ENCODE data around the gene ZNF548. TPM values are rescaled to one million over a fixed set of nuclear protein-coding genes. Genes with fewer than 3 reads are reported as not detected.
A peak's percentile ranks its signal among the peaks of the same experiment; 100 is the strongest.
"Not testable (repeated sequence)": the region's sequence is repeated elsewhere in the genome, so short reads cannot be mapped to it uniquely, and the experiment has no call there.

ZNF548 gene
- total RNA-seq (2014; rRNA removed; shearing (Covaris generic)), result 9.5 and 11.6 TPM in 2 replicates
- 6.2 and 8.0 TPM in 2 replicates for polyA plus RNA-seq (2015; cell fraction: cytosol; rRNA removed)
- 16.7 and 19.5 TPM in 2 replicates for polyA plus RNA-seq (2015; cell fraction: nucleus; rRNA removed)

DNA sequence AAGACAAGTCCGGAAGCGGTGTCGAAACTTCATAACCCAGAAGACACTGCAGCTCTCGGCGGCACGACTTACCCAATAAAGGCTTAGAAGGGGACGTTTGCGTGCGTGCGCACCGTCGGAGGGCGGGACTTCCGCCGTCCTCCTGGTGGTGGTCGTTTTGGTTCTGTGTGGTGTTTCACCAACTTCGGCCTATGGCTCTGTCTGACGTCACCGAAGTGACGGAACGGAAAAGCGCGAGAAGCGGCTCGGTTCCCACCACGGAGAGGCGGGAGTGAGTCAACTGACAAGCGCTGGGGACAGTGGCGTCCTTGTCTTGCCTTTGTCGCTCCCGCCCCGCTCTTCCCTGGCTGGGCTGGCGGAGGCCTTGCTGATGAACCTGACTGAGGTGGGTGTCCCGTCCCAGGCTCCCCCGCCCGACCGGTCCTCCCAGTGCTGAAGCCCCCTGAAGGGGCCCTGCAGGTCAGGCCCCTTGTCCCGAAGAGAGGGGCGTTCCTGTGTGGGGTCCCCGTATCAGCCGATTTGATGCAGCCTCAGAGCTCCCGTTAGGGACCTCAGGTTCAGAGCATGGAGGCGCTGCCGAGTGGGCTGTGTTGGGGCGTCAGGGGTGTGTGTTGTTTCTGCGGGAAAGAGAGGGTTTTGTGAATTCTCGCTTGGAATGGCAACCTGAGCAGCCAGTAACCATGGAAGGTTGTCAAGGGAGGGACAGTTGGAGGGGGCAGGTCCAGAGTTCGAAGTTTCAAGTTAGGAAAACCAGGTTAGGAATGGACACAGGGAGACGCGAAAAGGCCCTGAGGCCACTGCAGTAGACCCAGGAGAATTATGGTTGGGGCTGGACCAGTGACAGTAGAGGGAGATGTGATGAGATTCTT, at the start of gene ZNF548:
ZNF548 (plus strand) TSS at position 125 of the 869 bp plus-strand sequence; CDS start at position 371, 246 bp downstream.
- peak; percentile 99 for DNase-seq (ENCODE audit: low read depth)

DNA sequence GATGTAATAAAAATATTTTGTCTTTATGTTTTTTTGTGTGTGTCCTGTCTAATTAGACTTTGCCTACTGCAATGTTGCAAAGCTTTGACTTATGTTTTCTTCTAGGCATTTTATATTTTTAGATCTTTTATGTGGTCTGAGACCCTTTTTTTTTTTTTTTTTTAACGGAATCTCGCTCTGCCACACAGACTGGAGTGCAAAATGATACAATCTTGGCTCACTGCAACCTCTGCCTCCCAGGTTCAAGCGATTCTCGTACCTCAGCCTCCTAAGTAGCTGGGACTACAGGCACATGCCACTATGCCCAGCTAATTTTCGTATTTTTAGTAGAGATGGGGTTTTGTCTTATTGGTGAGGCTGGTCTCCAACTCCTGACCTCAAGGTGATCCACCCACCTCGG, 47.1 kb upstream of the ZNF548 start:
- DNase-seq (ENCODE audit: low read depth), result no peak

DNA sequence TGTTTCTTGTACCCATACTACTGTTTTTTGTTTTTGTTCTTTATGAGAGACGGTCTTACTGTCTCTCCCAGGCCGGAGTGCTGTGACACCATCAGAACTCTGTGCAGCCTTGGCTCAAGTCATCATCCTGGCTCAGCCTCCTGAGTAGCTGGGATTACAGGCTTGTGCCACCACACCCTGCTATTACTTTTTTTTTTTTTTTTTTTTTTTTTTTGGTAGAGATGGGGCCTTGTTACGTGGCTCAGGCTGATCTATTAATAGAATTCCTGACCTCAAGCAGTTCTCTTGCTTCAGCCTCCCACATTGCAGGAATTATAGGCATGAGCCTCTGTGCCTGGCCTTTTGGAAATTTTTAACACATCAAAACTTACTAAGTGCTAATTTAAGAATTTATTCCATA, 41.5 kb upstream of the ZNF548 start:
- DNase-seq (ENCODE audit: low read depth), result peak; percentile 29

DNA sequence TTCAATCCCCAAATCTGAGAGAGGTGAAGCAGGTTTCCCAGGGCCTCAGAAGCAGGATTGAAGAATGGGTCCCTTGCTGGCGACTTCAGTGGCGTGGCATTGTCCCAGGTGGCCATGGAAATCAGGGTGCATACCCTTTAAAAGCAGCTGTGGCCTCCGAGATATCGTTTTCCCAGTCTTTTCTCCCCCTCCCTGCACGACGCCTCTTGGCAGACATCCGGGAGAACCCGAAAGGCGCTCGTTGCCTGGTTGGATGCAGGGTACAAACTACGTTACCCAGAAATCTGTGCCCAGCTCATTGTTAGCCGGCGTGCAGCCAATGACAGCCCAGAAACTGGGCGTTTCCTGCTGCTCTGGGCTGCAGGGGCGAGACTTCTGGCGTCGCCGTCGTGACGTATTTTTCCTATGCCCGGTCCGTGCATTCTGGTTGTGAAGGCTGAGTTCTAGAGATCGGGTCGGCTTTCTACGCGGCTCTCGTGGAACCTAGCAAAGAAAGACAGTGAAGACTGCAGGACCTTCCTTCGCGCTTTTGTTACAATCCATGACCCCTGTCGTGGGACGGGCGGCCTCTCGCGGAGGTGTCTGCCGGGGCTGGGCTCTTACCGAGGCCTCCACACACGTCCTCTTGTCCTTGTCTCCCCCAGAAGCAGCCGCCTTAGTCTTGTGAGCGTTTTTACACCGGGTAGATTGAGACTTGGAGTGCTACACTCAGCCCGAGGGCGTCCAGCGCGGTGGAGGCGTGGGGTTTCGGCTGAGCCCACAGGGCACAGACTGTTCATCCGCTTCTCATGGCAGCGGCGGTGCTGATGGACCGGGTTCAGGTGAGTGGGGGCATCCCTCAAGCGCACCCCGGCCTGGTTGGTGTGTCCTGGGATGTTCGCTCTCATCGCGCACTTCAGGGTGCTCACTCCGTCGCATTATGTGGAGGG, 38.5 kb upstream of the ZNF548 start, which contains the start of gene ZNF304:
ZNF304 (plus strand) TSS at position 395 of the 929 bp plus-strand sequence; CDS start at position 789, 394 bp downstream.
- DNase-seq (ENCODE audit: low read depth), result peak; percentile 95

DNA sequence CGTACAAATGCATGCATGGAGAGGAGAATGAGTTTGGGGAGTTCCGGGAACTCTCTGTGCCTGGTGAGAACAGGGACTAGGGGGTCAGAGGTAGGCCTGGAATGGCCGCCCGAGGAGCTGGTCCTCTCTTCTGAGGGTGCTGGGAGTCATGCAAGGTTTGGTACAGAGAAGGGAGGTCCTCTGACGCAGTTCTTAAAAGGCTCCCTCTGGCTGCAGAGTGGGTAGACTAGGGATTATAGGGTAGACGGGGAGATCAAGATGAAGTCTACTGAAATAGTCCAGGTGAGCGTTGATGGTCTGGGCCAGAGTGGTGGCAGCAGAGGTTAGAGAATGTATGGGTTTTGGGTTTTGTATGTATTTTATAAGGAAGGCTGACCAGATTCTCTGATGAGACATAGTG, 37.8 kb upstream of the ZNF548 start:
- DNase-seq (ENCODE audit: low read depth), result no peak

DNA sequence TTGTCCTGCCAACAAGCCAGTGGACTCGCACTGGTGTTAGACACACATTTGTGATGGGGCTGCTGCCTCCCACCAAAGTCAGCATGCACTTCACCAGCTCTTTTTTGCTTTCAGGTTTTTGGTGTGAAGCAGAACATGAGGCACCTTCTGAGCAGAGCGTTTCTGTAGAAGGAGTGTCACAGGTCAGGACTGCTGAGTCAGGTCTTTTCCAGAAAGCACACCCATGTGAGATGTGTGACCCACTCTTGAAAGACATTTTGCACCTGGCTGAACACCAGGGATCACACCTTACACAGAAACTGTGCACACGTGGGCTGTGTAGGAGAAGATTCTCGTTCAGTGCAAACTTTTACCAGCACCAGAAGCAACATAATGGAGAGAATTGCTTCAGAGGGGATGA, 33.7 kb upstream of the ZNF548 start:
- DNase-seq (ENCODE audit: low read depth), result no peak

DNA sequence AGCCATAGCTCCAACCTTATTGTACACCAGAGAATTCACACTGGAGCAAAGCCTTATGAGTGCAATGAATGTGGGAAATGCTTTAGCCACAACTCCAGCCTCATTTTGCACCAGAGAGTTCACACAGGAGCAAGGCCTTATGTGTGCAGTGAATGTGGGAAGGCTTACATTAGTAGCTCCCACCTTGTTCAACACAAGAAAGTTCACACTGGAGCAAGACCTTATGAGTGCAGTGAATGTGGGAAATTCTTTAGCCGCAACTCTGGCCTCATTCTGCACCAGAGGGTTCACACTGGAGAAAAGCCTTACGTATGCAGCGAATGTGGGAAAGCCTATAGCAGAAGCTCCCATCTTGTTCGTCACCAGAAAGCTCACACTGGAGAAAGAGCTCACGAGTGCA, 32.2 kb upstream of the ZNF548 start:
- DNase-seq (ENCODE audit: low read depth), result no peak

DNA sequence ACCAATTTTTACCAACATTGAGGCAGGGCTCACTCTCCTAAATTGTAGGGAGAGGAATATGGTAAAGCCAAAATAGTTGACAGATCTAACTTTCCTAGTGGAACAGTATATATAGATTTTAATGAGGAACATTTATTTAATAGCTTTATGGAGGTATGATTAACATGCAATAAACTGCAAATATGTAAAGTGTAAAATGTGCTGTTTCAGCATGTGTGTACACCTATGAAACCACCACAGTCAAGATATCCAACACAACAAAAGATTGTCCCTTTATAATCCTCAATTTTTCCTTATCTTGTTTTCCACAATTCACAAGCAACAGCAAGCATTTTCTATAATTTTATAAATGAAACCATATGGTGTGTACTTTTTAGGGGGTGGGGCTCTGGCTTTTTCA, 30.4 kb upstream of the ZNF548 start:
- DNase-seq (ENCODE audit: low read depth), result no peak

DNA sequence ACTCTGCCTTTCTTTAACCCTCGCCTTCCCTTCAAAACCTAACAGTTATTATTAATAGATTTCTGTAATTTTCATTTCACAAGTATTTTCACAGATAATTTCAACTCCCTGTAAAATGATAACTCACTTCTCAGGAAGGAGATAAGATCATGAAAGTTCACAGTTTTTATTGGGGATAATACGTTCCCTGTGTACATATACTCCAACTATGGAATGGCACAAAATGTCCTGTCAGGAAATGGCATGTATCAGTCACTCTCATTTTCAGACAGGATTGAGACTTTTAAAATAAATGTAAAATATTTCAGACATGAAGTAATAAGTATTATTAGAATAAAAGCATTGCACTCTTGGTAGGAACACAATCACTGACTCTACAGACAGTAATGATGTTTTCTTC, 27.2 kb upstream of the ZNF548 start:
- no peak for DNase-seq (ENCODE audit: low read depth)

DNA sequence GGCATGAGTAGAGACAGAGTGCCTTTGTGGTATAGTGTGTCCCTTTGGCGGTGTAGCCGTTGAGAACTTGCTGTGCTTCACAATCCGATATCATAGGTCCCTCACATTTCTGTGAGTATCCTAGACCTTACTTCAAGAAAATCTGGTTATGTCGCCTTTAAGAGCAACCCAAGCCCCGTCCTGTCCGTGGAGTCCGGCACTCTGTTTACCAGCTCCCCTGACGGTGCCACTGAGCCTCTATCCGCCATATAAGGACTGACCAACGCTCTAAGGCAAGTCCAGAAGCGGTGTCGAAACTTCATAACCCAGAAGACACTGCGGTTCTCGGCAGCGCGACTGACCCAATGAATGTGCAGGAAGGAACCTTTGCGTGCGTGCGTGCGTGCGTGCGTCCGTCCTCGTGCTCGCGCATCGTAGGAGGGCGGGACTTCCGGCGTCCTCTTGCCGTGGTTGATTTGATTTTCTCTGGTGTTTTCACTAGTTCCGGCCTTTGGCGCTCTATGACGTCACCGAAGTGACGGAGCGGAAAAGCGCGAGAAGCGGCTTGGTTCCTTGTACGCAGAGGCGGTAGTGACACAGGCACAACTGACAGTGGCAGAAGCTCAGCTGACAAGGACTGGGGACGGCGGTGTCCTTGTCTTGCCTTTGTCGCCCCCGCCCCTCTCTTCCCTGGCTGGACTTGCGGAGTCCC, 26.5 kb upstream of the ZNF548 start, which contains the start of the genes TRAPPC2B and ZNF547:
TRAPPC2B (plus strand) TSS at position 555 of the 691 bp plus-strand sequence. CDS start 1,283 bp downstream, outside the sequence.
ZNF547 (plus strand) TSS at position 555 of the 691 bp plus-strand sequence. CDS start 5,005 bp downstream, outside the sequence.
- peak; percentile 100 for DNase-seq (ENCODE audit: low read depth)

DNA sequence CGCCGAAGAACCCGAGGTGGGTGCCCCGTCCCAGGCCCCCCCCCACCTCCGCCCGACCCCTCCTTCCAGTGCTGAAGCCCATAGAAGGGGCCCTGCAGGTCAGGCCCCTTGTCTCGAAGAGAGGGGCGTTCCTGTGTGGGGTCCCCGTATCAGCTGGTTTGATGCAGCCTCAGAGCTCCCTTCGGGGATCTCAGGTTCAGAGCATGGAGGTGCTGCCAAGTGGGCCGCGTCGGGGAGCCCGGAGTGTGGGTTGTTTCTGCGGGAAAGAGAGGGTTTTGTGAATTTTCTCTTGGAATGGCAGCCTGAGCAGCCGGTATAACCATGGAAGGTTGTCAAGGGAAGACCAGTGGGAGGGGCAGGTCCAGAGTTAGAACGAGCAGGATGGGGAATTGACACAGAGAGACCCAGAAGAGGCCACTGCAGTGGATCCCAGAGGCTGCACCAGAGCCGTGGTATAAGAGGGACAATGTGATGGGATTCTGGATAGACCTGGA, 25.9 kb upstream of the ZNF548 start:
- no peak for DNase-seq (ENCODE audit: low read depth)

DNA sequence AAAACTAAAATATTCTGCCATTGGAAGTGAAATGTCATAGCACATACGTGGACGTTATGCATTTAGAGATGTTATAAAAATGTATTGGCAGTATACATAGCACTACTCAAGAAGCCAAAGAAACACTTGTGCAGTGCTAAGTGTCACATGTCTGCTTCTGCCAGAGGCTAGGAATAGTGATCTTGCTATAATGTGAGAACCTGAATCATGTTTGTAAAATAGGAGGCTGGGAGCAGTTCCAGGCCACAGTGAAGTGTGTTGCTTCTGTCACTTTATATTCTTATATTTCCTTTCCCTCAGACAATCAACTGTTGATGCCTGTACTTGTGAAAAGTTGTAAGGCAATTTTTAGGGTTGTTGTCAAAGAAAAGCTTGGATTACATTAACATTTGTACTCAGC, 22.9 kb upstream of the ZNF548 start:
- no peak for DNase-seq (ENCODE audit: low read depth)

DNA sequence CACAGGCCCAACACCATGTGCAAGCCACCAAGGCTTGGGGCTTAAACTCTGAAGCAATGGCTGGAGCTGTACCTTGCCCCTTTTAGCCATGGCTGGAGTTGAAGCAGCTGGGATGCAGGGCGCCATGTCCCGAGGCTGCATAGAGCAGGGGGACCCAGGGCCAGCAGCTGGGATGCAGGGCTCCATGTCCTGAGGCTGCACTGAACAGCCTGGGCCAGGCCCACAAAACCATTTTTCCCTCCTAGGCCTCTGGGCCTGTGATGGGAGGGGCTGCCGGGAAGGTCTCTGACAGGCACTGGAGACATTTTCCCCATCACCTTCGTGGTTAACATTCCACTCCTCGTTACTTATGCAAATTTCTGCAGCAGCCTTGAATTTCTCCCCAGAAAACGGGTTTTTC, 15.5 kb upstream of the ZNF548 start:
- DNase-seq (ENCODE audit: low read depth), result no peak

DNA sequence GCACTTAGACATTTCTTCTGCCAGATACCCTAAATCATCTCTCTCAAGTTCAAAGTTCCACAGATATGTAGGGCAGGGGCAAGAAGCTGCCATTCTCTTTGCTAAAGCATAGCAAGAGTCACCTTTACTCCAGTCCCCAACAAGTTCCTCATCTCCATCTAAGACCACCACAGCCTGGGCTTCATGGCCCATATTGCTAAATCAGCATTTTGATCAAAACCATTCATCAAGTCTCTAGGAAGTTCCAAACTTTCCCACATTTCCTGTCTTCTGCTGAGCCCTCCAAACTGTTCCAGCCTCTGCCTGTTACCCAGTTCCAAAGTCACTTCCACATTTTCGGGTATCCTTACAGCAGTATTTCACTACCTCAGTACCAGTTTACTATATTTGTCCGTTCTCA, 15.0 kb upstream of the ZNF548 start:
- not testable (repeated sequence) for DNase-seq (ENCODE audit: low read depth)

DNA sequence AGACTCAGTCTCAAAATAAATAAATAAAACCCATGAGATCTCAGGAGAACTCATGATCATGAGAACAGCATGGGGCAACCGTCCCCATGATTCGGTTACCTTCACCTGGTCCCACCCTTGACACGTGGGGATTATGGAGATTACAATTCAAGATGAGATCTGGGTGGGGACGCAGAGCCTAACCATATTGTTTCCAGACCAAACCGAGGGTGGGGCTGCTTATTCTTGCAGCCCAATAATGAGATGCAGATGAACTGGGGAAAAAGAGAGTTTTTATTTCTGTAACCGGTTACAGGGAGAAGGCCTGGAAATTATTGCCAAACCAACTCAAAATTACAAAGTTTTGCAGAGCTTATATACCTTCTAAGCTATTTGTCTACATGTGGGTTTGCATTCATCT, 13.5 kb upstream of the ZNF548 start:
- no peak for DNase-seq (ENCODE audit: low read depth)

DNA sequence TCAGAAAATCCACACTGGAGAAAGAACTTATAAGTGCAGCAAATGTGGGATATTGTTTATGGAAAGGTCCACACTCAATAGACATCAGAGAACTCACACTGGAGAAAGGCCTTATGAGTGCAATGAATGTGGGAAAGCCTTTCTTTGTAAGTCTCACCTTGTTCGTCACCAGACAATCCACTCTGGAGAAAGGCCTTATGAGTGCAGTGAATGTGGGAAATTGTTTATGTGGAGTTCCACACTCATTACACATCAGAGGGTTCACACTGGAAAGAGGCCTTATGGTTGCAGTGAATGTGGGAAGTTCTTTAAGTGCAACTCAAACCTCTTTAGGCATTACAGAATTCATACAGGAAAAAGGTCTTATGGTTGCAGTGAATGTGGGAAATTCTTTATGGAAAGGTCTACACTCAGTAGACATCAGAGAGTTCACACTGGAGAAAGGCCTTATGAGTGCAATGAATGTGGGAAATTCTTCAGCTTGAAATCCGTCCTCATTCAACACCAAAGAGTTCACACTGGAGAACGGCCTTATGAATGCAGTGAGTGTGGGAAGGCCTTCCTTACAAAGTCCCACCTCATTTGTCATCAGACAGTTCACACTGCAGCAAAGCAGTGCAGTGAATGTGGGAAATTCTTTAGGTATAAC, 12.0 kb upstream of the ZNF548 start:
- DNase-seq (ENCODE audit: low read depth), result no peak

DNA sequence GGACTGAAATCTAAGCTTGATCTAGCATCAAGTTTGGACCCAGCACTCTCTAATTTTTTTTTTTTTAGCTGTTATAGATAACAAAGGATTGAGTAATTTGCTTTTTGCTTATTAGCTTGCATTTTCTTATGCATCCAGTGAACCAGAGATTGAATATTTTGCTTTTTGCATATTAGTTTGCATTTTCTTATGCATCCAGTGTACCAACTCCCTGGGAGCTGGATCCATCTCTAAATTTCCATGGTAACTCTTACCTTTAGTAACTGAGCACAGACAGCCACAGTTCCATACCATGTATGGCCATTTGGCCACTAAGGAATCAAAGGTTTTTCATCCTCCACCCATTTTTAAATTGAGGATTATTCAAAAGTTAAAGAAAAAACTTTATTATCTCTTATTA, 8.7 kb upstream of the ZNF548 start:
- DNase-seq (ENCODE audit: low read depth), result no peak

DNA sequence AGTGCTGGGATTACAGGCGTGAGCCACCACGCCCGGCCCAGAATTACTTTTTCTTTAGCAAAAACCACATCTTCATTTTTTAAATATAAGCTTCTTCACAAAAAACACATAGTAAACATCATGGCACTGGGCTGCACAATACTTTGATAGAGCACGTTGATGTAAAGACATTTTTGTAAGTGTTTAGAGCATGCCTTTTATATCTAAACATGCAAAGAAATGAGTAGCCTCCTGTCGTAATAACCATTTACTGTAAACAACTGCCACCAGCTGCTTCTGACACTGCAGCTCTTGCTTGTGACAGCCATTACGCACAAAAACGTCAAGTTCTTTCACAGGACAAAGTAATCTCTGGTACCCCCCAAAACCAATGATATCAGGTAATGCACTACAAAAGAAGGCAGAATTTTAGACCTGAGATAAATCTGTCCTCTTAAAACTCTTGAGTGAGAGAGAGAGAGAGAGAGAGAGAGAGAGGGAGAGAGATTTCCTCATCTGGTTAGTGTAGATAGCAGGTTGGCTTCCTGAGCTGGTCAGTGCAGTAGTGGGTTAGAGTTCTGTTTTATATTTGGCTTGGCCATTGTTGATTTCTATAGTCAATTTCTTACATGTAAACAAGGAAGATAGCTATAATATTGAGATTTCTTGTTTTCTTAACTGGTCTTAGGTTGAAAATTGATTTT, 6.7 kb upstream of the ZNF548 start:
- DNase-seq (ENCODE audit: low read depth), result no peak

DNA sequence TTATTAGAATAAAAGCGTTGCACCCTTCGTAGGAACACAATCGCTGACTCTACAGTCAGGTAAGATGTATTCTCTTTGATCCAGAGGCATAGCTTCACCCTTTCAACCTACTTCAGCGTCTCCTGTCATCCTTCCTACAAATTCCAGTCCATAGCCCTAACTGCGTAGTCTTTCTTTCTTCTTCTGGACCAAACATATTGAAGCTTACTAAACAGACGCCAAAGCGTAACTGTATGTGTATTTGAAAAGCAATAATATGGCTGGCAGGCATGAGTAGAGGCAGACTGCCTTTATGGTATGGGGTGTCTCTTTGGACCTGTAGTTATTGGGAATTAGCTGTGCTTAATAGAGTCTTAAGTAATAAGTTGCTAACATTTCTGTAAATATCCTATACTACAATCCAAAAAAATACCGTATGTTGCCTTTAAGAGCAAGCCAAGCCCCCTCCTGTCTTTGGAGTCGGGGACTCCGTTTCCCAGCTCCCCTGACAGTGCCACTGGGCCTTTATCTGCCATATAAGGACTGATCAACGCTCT, 392 bp upstream of the ZNF548 start:
- no peak for DNase-seq (ENCODE audit: low read depth)
